ENCODE measurements around the gene HUWE1. TPM values are rescaled to one million over a fixed set of nuclear protein-coding genes. Genes with fewer than 3 reads are reported as not detected.
A peak's percentile ranks its signal among the peaks of the same experiment; 100 is the strongest.
"Not testable (repeated sequence)": the region's sequence is repeated elsewhere in the genome, so short reads cannot be mapped to it uniquely, and the experiment has no call there.

The HUWE1 gene
- total RNA-seq, 2 experiments from 2014 or later = 376 to 384 TPM

GRCh38 chrX:53550756-53551463 is 135.6 kb downstream of the HUWE1 start:
- intact Hi-C loops (cut with micrococcal nuclease) = no loop called here
- Mint-ChIP-seq H3K4me1 (ENCODE audit: low read depth) (peaks cover 3% of the 10 kb centered on the region), H3K9me3 (no peaks in the 10 kb centered on the region), H3K27ac (no peak overlapping the region), H3K36me3 (ENCODE audit: low read depth) (peaks cover 65% of the 10 kb centered on the region), H3K4me3 (no peak overlapping the region), H3K27me3 (no peaks in the 10 kb centered on the region)
- no peak for DNase-seq
- ChIA-PET CTCF (no interaction called here), POLR2A (no interaction called here)
- no peak for ATAC-seq
- TF ChIP-seq CTCF (IDR thresholded peaks at IDR 0.05) = no peak

- peak overlapping the region; percentile 69 for H3K27ac Mint-ChIP-seq
- no peak for TF ChIP-seq CTCF (IDR thresholded peaks at IDR 0.05)
- peaks cover 3% of the 10 kb centered on the region for H3K4me1 Mint-ChIP-seq (ENCODE audit: low read depth)
- CTCF ChIA-PET = no interaction called here
- H3K27me3 Mint-ChIP-seq = no peaks in the 10 kb centered on the region
- intact Hi-C loops (cut with micrococcal nuclease) = no loop called here
- H3K9me3 Mint-ChIP-seq = no peaks in the 10 kb centered on the region
- POLR2A ChIA-PET = no interaction called here
- H3K36me3 Mint-ChIP-seq (ENCODE audit: low read depth) = peaks cover 71% of the 10 kb centered on the region
- H3K4me3 Mint-ChIP-seq = no peak overlapping the region
- no peak for ATAC-seq
- DNase-seq = peak; percentile 11
Observed at GRCh38 chrX:53547668-53548067, 138.9 kb downstream of the HUWE1 start.

GRCh38 chrX:53544936-53545335 is 141.6 kb downstream of the HUWE1 start:
- DNase-seq (no peak), ATAC-seq (no peak)
- Mint-ChIP-seq H3K27me3 (no peaks in the 10 kb centered on the region), H3K4me3 (no peak overlapping the region), H3K9me3 (no peaks in the 10 kb centered on the region), H3K4me1 (ENCODE audit: low read depth) (peaks cover 3% of the 10 kb centered on the region), H3K36me3 (ENCODE audit: low read depth) (peaks cover 58% of the 10 kb centered on the region), H3K27ac (no peak overlapping the region)
- POLR2A ChIA-PET = no interaction called here
- no peak for TF ChIP-seq CTCF (IDR thresholded peaks at IDR 0.05)
- intact Hi-C loops (cut with micrococcal nuclease) = no loop called here
- CTCF ChIA-PET = interaction anchor here (1.3 kb wide), 1 partner anchor 11 kb away, joined by 3 read pairs; no protein-coding TSS in a partner anchor

GRCh38 chrX:53538781-53539180 is 147.7 kb downstream of the HUWE1 start:
- no peak overlapping the region for H3K27ac Mint-ChIP-seq
- no peaks in the 10 kb centered on the region for H3K4me1 Mint-ChIP-seq (ENCODE audit: low read depth)
- peaks cover 50% of the 10 kb centered on the region for H3K36me3 Mint-ChIP-seq (ENCODE audit: low read depth)
- POLR2A ChIA-PET = no interaction called here
- intact Hi-C loops (cut with micrococcal nuclease) = no loop called here
- no peaks in the 10 kb centered on the region for H3K27me3 Mint-ChIP-seq
- CTCF ChIA-PET = no interaction called here
- TF ChIP-seq CTCF (IDR thresholded peaks at IDR 0.05) = no peak
- ATAC-seq = no peak
- DNase-seq = no peak
- H3K4me3 Mint-ChIP-seq = no peak overlapping the region
- H3K9me3 Mint-ChIP-seq = no peaks in the 10 kb centered on the region

GRCh38 chrX:53531255-53531966 is 155.1 kb downstream of the HUWE1 start:
- H3K4me1 Mint-ChIP-seq (ENCODE audit: low read depth); ATAC-seq; H3K4me3 Mint-ChIP-seq; DNase-seq; H3K27me3 Mint-ChIP-seq; H3K9me3 Mint-ChIP-seq; intact Hi-C loops (cut with micrococcal nuclease): not testable (repeated sequence)
- ChIA-PET CTCF (interaction anchor here (1.2 kb wide), 1 partner anchor 218 kb away, joined by 8 read pairs; no protein-coding TSS in a partner anchor), POLR2A (interaction anchor here (1.2 kb wide), 1 partner anchor 34 kb away, joined by 3 read pairs; no protein-coding TSS in a partner anchor)
- H3K27ac Mint-ChIP-seq = peak overlapping the region; percentile 52
- peaks cover 28% of the 10 kb centered on the region for H3K36me3 Mint-ChIP-seq (ENCODE audit: low read depth)
